ENCODE measurements around the gene MAPK4.

DNA sequence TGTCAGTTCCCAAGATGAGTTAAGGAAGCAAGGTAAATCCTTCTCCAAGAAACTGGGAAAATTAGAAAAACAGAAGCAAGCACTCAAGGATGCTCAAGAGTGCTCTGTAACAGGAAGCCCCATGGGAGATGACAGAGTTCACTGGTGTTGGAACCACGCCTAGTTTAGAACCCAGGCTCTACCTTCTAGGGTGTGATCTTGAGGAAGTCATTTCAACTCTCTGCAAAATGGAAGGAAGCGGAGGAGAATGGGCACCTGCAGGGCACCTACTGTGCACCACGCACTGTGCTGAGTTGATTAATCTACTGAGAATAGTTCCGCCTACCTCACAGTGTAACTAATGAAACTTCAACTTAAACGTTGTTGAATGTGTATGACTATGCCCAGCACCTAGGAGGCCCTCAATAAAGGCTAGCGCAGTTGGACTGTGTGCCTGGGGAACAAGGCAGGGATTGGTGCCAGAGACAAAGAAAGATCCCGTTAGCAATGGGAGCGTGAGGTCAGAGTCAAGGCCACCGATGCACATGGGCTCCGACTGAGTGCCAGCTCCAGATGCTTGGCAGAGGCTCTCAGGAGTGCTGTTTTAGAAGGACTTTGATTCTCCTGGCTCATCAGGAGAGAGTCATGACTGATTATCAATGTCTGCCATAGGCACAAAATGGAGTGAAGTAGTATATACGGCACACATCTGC, 93.7 kb downstream of the MAPK4 start:
- TF ChIP-seq, protein P1, sequence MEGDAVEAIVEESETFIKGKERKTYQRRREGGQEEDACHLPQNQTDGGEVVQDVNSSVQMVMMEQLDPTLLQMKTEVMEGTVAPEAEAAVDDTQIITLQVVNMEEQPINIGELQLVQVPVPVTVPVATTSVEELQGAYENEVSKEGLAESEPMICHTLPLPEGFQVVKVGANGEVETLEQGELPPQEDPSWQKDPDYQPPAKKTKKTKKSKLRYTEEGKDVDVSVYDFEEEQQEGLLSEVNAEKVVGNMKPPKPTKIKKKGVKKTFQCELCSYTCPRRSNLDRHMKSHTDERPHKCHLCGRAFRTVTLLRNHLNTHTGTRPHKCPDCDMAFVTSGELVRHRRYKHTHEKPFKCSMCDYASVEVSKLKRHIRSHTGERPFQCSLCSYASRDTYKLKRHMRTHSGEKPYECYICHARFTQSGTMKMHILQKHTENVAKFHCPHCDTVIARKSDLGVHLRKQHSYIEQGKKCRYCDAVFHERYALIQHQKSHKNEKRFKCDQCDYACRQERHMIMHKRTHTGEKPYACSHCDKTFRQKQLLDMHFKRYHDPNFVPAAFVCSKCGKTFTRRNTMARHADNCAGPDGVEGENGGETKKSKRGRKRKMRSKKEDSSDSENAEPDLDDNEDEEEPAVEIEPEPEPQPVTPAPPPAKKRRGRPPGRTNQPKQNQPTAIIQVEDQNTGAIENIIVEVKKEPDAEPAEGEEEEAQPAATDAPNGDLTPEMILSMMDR (conservative IDR thresholded peaks at IDR 0.05; ENCODE audit: low read depth, low read length) = no peak
- TF ChIP-seq RAD21 (IDR thresholded peaks at IDR 0.05; ENCODE audit: low read length) = no peak
- TF ChIP-seq RFX5 (IDR thresholded peaks at IDR 0.05; ENCODE audit: low read depth, low read length) = no peak
- no peak for TF ChIP-seq POLR2A (IDR thresholded peaks at IDR 0.05; ENCODE audit: low read depth, low read length)
- no peak for TF ChIP-seq CEBPB (IDR thresholded peaks at IDR 0.05; ENCODE audit: low read depth, low read length)
- no peak for TF ChIP-seq CHD1 (IDR thresholded peaks at IDR 0.05; ENCODE audit: low read depth, low read length)
- TF ChIP-seq BHLHE40 (IDR thresholded peaks at IDR 0.05; ENCODE audit: low read depth, low read length) = no peak
- TF ChIP-seq FOS (IDR thresholded peaks at IDR 0.05; ENCODE audit: low read depth, low read length) = no peak
- TF ChIP-seq, protein P2, sequence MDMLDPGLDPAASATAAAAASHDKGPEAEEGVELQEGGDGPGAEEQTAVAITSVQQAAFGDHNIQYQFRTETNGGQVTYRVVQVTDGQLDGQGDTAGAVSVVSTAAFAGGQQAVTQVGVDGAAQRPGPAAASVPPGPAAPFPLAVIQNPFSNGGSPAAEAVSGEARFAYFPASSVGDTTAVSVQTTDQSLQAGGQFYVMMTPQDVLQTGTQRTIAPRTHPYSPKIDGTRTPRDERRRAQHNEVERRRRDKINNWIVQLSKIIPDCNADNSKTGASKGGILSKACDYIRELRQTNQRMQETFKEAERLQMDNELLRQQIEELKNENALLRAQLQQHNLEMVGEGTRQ (IDR thresholded peaks at IDR 0.05; ENCODE audit: low read depth, low read length) = no peak
- TF ChIP-seq MAZ (IDR thresholded peaks at IDR 0.05; ENCODE audit: borderline replicate concordance, low read depth, low read length) = no peak
- TF ChIP-seq NFE2L2 (IDR thresholded peaks at IDR 0.05; ENCODE audit: low read depth, low read length) = no peak
- TF ChIP-seq, protein P3, sequence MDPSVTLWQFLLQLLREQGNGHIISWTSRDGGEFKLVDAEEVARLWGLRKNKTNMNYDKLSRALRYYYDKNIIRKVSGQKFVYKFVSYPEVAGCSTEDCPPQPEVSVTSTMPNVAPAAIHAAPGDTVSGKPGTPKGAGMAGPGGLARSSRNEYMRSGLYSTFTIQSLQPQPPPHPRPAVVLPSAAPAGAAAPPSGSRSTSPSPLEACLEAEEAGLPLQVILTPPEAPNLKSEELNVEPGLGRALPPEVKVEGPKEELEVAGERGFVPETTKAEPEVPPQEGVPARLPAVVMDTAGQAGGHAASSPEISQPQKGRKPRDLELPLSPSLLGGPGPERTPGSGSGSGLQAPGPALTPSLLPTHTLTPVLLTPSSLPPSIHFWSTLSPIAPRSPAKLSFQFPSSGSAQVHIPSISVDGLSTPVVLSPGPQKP (IDR thresholded peaks at IDR 0.05; ENCODE audit: borderline replicate concordance, low read depth, low read length) = no peak
